Neutrophil (primary cell): ENCODE data around the gene CAMK2N1.

Experiments
- H3K27ac ChIP-seq: fragments of 200-600 bp; sonication (generic); 2 replicates; pipeline ENCODE4 v1.5.1; 2016; ENCODE audit warnings: mild to moderate bottlenecking, moderate library complexity
- H3K27me3 ChIP-seq: fragments of 200-600 bp; sonication (generic); 2 replicates; pipeline ENCODE4 v1.6.0; 2016; ENCODE audit warnings: mild to moderate bottlenecking
- H3K36me3 ChIP-seq: fragments of 200-600 bp; sonication (generic); 2 replicates; pipeline ENCODE4 v1.5.1; 2017
- H3K4me1 ChIP-seq, 2 experiments: fragments of 200-600 bp in 1 of 2; sonication (generic) in 1 of 2; 1 replicate in 1 of 2; 2 replicates in 1 of 2; pipeline versions ENCODE4 v1.5.1 to v1.6.1; 2013 to 2016; ENCODE audit warnings: low read depth in 1 of 2, low read length in 1 of 2, mild to moderate bottlenecking in 1 of 2, moderate library complexity in 1 of 2; ENCODE audit not compliant: control insufficient read depth in 1 of 2, insufficient read depth in 1 of 2
- H3K4me3 ChIP-seq, 2 experiments: fragments of 200-600 bp in 1 of 2; sonication (generic) in 1 of 2; 1 replicate in 1 of 2; 2 replicates in 1 of 2; pipeline ENCODE4 v1.5.1; 2013 to 2016; ENCODE audit warnings: low read depth in 1 of 2, low read length in 1 of 2, mild to moderate bottlenecking in 1 of 2, moderate library complexity in 1 of 2
- H3K9me3 ChIP-seq: fragments of 200-600 bp; sonication (generic); 2 replicates; pipeline ENCODE4 v1.5.1; 2016
- TF ChIP-seq, protein P1 (sequence below): fragments of 200-600 bp; sonication (generic); IDR thresholded peaks from 2 replicates; pipeline ENCODE4 v1.5.1; 2016; ENCODE audit warnings: antibody characterized with exemption

CAMK2N1 gene

GRCh38 chr1:20462397-20462796 lies 23.6 kb downstream of the CAMK2N1 start:
- Histone ChIP-seq H3K4me3 (no peak overlapping the region), H3K27ac (no peak overlapping the region), H3K27me3 (peaks cover 47% of the 10 kb centered on the region), H3K4me1 (no peaks in the 10 kb centered on the region), H3K9me3 (no peaks in the 10 kb centered on the region), H3K36me3 (no peaks in the 10 kb centered on the region)
- TF ChIP-seq, protein P1, sequence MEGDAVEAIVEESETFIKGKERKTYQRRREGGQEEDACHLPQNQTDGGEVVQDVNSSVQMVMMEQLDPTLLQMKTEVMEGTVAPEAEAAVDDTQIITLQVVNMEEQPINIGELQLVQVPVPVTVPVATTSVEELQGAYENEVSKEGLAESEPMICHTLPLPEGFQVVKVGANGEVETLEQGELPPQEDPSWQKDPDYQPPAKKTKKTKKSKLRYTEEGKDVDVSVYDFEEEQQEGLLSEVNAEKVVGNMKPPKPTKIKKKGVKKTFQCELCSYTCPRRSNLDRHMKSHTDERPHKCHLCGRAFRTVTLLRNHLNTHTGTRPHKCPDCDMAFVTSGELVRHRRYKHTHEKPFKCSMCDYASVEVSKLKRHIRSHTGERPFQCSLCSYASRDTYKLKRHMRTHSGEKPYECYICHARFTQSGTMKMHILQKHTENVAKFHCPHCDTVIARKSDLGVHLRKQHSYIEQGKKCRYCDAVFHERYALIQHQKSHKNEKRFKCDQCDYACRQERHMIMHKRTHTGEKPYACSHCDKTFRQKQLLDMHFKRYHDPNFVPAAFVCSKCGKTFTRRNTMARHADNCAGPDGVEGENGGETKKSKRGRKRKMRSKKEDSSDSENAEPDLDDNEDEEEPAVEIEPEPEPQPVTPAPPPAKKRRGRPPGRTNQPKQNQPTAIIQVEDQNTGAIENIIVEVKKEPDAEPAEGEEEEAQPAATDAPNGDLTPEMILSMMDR, result no peak

GRCh38 chr1:20458717-20459116 lies 27.3 kb downstream of the CAMK2N1 start:
- Histone ChIP-seq H3K27me3 (peaks cover 35% of the 10 kb centered on the region), H3K9me3 (no peaks in the 10 kb centered on the region), H3K27ac (no peak overlapping the region), H3K36me3 (no peaks in the 10 kb centered on the region), H3K4me1 (no peaks in the 10 kb centered on the region), H3K4me3 (no peak overlapping the region)
- TF ChIP-seq, protein P1, result no peak

- H3K9me3 ChIP-seq, result no peaks in the 10 kb centered on the region
These were observed 32.0 kb downstream of the CAMK2N1 start for GRCh38 chr1:20454004-20454403.

GRCh38 chr1:20449735-20450311 lies 36.2 kb downstream of the CAMK2N1 start:
- Histone ChIP-seq H3K36me3 (no peaks in the 10 kb centered on the region), H3K27ac (no peak overlapping the region), H3K4me1 (no peaks in the 10 kb centered on the region), H3K27me3 (peaks cover 49% of the 10 kb centered on the region), H3K9me3 (no peaks in the 10 kb centered on the region), H3K4me3 (no peak overlapping the region)
- TF ChIP-seq, protein P1, result no peak

More at GRCh38 chr1:20454004-20454403, 32.0 kb downstream of the CAMK2N1 start:
- Histone ChIP-seq H3K27me3 (peaks cover 52% of the 10 kb centered on the region), H3K4me1 (no peaks in the 10 kb centered on the region), H3K4me3 (no peak overlapping the region), H3K27ac (no peak overlapping the region), H3K36me3 (no peaks in the 10 kb centered on the region)
- TF ChIP-seq, protein P1, result no peak

- no peak overlapping the region for H3K27ac ChIP-seq
- H3K27me3 ChIP-seq, result peaks cover 49% of the 10 kb centered on the region
- H3K9me3 ChIP-seq, result no peaks in the 10 kb centered on the region
- no peaks in the 10 kb centered on the region for H3K4me1 ChIP-seq
- TF ChIP-seq, protein P1, result no peak
- no peaks in the 10 kb centered on the region for H3K36me3 ChIP-seq
- H3K4me3 ChIP-seq, result no peak overlapping the region
These were observed 37.3 kb downstream of the CAMK2N1 start for GRCh38 chr1:20448671-20449071.
